ENCODE measurements around the gene FAM180A. TPM values are rescaled to one million over a fixed set of nuclear protein-coding genes. Genes with fewer than 3 reads are reported as not detected.

The FAM180A gene
- 0.12 TPM in 1 of 5 replicates, not detected in the others for total RNA-seq (2022; extraction: Qiagen RNA extraction; ENCODE audit: low read depth)

DNA sequence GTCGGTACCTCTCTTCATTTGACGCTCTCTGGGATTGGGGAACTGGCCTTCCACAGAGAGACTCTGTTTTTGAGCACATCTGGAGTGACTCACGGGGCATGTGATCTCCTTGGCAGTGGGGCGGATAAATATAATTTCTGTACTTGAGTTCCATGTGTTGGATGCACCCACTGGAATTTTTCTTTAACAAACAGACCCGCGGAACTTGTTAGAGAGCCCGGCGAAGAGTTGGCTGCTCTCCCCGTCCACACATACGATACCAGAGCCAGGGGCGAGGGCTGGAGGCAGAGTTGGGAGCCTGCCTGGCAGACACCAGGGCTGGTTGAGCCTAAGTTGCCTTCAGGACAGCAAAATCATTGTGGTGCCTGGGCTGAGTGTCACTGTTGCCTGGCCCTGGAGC is at the start of gene FAM180A:
Gene FAM180A (minus strand): TSS at position 44 of the 400 bp plus-strand sequence. CDS start 233 bp downstream, outside the sequence.

DNA sequence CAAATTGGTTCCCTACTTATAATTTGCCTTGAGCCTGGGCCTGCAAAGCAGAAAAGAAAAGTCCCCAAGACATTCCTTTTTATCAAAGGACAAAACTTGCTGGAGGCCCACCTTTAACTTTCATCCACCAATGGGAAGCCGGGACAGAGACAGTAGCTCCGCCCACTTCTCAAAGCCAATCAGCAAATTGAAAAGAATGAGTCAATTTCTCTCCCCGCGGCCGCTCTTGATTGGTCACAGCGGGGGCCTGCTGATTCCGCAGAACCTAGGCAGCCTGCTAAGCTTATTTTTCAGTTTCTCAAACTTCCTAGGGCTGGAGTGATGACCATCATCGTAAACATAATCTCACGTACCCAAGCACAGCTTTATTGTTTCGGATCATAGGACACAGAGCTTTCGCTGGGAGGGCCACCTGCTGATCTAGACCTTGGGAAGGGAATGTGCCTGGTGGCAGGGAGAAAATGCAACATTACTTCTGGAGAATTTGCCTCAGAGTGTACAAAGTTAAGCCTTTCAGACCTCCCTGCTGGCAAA is 20.4 kb downstream of the FAM180A start, which contains the start of gene SLC13A4:
Gene SLC13A4 (minus strand): TSS at position 51 of the 534 bp plus-strand sequence. CDS start 690 bp downstream, outside the sequence.

Other genes with a start within 250 kb of the FAM180A start
- gene CNOT4, start 238.7 kb downstream of the FAM180A start, total RNA-seq (2022; extraction: Qiagen RNA extraction; ENCODE audit: low read depth) = 10.0 to 11.8 TPM (median 10.7 TPM) in 5 replicates
- 46.1 to 56.5 TPM (median 50.6 TPM) in 5 replicates for gene NUP205, start 190.9 kb downstream of the FAM180A start, total RNA-seq (2022; extraction: Qiagen RNA extraction; ENCODE audit: low read depth)
- 28.5 to 37.3 TPM (median 31.1 TPM) in 5 replicates for gene STMP1, start 86.3 kb downstream of the FAM180A start, total RNA-seq (2022; extraction: Qiagen RNA extraction; ENCODE audit: low read depth)
- not detected in 5 replicates for gene SLC13A4, start 20.6 kb downstream of the FAM180A start, total RNA-seq (2022; extraction: Qiagen RNA extraction; ENCODE audit: low read depth)
- 80.0 to 125 TPM (median 111 TPM) in 5 replicates for gene MTPN, start 228.5 kb upstream of the FAM180A start, total RNA-seq (2022; extraction: Qiagen RNA extraction; ENCODE audit: low read depth)